Smooth muscle cell (in vitro differentiated cells): ENCODE measurements around the gene TMEM131. TPM values are rescaled to one million over a fixed set of nuclear protein-coding genes. Genes with fewer than 3 reads are reported as not detected.
A peak's percentile ranks its signal among the peaks of the same experiment; 100 is the strongest.

Experiments used
- DNase-seq: peaks from one replicate; lab custom pipeline; 2025; ENCODE audit not compliant: unreplicated experiment; lab: John Stamatoyannopoulos, UW
- H2AFZ ChIP-seq: fragments of 200-600 bp; sonication (generic); 2 replicates; pipeline ENCODE4 v1.6.0; 2016; ENCODE audit warnings: antibody characterized with exemption, low read depth, mild to moderate bottlenecking
- H3F3A ChIP-seq: fragments of 200-600 bp; sonication (generic); 2 replicates; pipeline ENCODE4 v1.6.0; 2017; ENCODE audit warnings: antibody characterized with exemption, low read depth
- H3K27ac ChIP-seq: fragments of 200-600 bp; sonication (generic); 2 replicates; pipeline ENCODE4 v1.5.1; 2016; ENCODE audit warnings: low read depth, mild to moderate bottlenecking
- H3K27me3 ChIP-seq: fragments of 200-600 bp; sonication (generic); 2 replicates; pipeline ENCODE4 v1.6.1; 2016; ENCODE audit warnings: low read depth, mild to moderate bottlenecking
- H3K36me3 ChIP-seq: fragments of 200-600 bp; sonication (generic); 2 replicates; pipeline ENCODE4 v1.5.1; 2016; ENCODE audit warnings: low read depth
- H3K4me1 ChIP-seq: fragments of 200-600 bp; sonication (generic); 2 replicates; pipeline ENCODE4 v1.5.1; 2016; ENCODE audit warnings: low read depth
- H3K4me2 ChIP-seq: fragments of 200-600 bp; sonication (generic); 2 replicates; pipeline ENCODE4 v1.6.0; 2016; ENCODE audit warnings: mild to moderate bottlenecking
- H3K4me3 ChIP-seq: fragments of 200-600 bp; sonication (generic); 2 replicates; pipeline ENCODE4 v1.5.1; 2016; ENCODE audit warnings: mild to moderate bottlenecking
- H3K79me2 ChIP-seq: fragments of 200-600 bp; sonication (generic); 2 replicates; pipeline ENCODE4 v1.6.0; 2016; ENCODE audit warnings: low read depth, mild to moderate bottlenecking
- H3K9ac ChIP-seq: fragments of 200-600 bp; sonication (generic); 2 replicates; pipeline ENCODE4 v1.6.0; 2016; ENCODE audit warnings: low read depth
- H3K9me3 ChIP-seq: fragments of 200-600 bp; sonication (generic); replicated peaks from 2 replicates; pipeline ENCODE4 v1.5.1; 2016; ENCODE audit warnings: low read depth
- H4K20me1 ChIP-seq: fragments of 200-600 bp; sonication (generic); 2 replicates; pipeline ENCODE4 v1.6.0; 2016; ENCODE audit warnings: low read depth
- CTCF ChIP-seq: fragments of 200-600 bp; sonication (generic); IDR thresholded peaks from 2 replicates; pipeline ENCODE4 v1.5.1; 2017; ENCODE audit warnings: borderline replicate concordance, mild to moderate bottlenecking, antibody characterized with exemption; ENCODE audit not compliant: insufficient read depth, poor library complexity, severe bottlenecking
- WGBS: methylation state at CpG from one replicate; pipeline ENCODE4 v1.1.7; 2016; ENCODE audit warnings: low lambda C conversion rate; 5-methylcytosine and 5-hydroxymethylcytosine counted together
- polyA plus RNA-seq: library from polyadenylated mRNA; unstranded; fragments of >200 nt; fragmentation: Nextera tagmentation; extraction: Ambion mirVana; gene quantifications from 2 replicates; pipeline ENCODE4 v1.2.1, GENCODE V29; 2016
- total RNA-seq: library from RNA; depleted of rRNA; stranded (reverse); fragments of >200 nt; gene quantifications from 2 replicates; pipeline ENCODE4 v1.2.3, GENCODE V29; 2014

The TMEM131 gene
- total and polyA plus RNA-seq, 2 experiments from 2014 or later, result 16.7 to 32.3 TPM

- H3K36me3 ChIP-seq, result no peaks in the 10 kb centered on the region
- no peak for DNase-seq
- H3K27me3 ChIP-seq, result no peaks in the 10 kb centered on the region
- no peak overlapping the region for H3K4me3 ChIP-seq
- peaks cover 9% of the 10 kb centered on the region for H3F3A ChIP-seq
- H3K27ac ChIP-seq, result no peak overlapping the region
- no peak for TF ChIP-seq CTCF
- H3K4me2 ChIP-seq, result no peak overlapping the region
- H3K79me2 ChIP-seq, result peaks cover 85% of the 10 kb centered on the region
- H3K4me1 ChIP-seq, result peaks cover 12% of the 10 kb centered on the region
- H4K20me1 ChIP-seq, result peaks cover 71% of the 10 kb centered on the region
- WGBS, result over 99% methylated on average over 4 of the region's 4 CpGs
- no peak overlapping the region for H3K9ac ChIP-seq
- no peak overlapping the region for H2AFZ ChIP-seq
- H3K9me3 ChIP-seq, result no peaks in the 10 kb centered on the region
Measured at GRCh38 chr2:97953853-97954252, 41.9 kb downstream of the TMEM131 start.

GRCh38 chr2:97952357-97952756 is 43.4 kb downstream of the TMEM131 start:
- H3K4me2 ChIP-seq, result no peak overlapping the region
- H3K27ac ChIP-seq, result peak overlapping the region; percentile 86
- 96% methylated on average over 6 of the region's 6 CpGs for WGBS
- no peaks in the 10 kb centered on the region for H3K9me3 ChIP-seq
- no peak overlapping the region for H2AFZ ChIP-seq
- peaks cover 9% of the 10 kb centered on the region for H3F3A ChIP-seq
- no peaks in the 10 kb centered on the region for H3K27me3 ChIP-seq
- no peak for TF ChIP-seq CTCF
- no peak overlapping the region for H3K4me3 ChIP-seq
- no peak overlapping the region for H3K9ac ChIP-seq
- DNase-seq, result no peak
- peaks cover 65% of the 10 kb centered on the region for H4K20me1 ChIP-seq
- H3K4me1 ChIP-seq, result peaks cover 12% of the 10 kb centered on the region
- peaks cover 83% of the 10 kb centered on the region for H3K79me2 ChIP-seq
- H3K36me3 ChIP-seq, result no peaks in the 10 kb centered on the region

GRCh38 chr2:97951155-97951680 is 44.5 kb downstream of the TMEM131 start:
- Histone ChIP-seq H4K20me1 (peaks cover 66% of the 10 kb centered on the region), H3K9ac (peak overlapping the region; percentile 1), H3K27me3 (no peaks in the 10 kb centered on the region), H3K4me2 (peak overlapping the region; percentile 71), H3K9me3 (no peaks in the 10 kb centered on the region), H3K27ac (peak overlapping the region; percentile 86), H3F3A (peaks cover 9% of the 10 kb centered on the region), H3K36me3 (no peaks in the 10 kb centered on the region), H3K4me3 (no peak overlapping the region), H2AFZ (no peak overlapping the region), H3K79me2 (peaks cover 83% of the 10 kb centered on the region), H3K4me1 (peaks cover 13% of the 10 kb centered on the region)
- 49% methylated on average over 2 of the region's 2 CpGs for WGBS
- TF ChIP-seq CTCF, result no peak
- DNase-seq, result no peak

DNA sequence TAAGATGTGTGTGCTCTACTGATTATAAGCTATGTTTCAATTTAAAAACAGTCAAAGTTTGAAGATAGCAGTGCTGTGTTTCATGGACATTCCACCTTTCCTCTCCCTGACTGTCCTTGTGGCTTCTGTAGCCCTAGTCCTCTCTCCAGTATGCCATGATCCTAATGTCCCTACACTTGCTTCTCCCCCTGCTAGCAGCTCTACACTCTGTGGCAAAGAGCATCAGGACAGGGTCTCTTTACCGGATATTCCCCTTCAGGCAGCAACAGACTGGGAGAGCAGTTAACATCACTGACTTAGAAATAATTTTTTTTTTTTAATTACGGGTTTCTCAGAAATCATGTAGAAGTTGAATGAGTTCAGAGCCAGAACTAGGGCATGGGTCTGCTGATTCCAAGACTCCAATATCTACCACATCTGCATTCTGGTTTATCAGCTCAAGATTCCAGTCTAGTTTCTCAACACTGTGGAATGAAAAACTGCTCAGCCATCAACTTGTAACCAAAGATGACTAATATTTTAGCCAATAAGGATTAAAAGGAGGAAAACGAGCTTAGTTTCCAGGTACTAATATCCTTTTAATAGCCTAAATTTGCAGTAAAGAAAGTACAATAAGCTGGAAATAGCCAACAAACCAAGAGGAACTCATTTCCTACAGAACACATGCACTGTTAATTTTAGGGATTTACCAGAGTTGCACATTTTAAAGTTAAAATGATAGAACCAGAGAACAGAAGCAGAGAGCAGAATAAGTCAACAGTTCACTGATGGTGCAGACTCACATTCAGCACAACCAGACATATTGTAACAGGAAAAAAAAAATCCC is 45.2 kb downstream of the TMEM131 start:
- Histone ChIP-seq H3K27ac (peak overlapping the region; percentile 86), H3K9ac (peak overlapping the region; percentile 11), H3F3A (peaks cover 9% of the 10 kb centered on the region), H3K36me3 (no peaks in the 10 kb centered on the region), H3K79me2 (peaks cover 83% of the 10 kb centered on the region), H3K27me3 (no peaks in the 10 kb centered on the region), H3K9me3 (no peaks in the 10 kb centered on the region), H3K4me3 (no peak overlapping the region), H3K4me2 (peak overlapping the region; percentile 71), H2AFZ (no peak overlapping the region), H4K20me1 (peaks cover 65% of the 10 kb centered on the region), H3K4me1 (peaks cover 20% of the 10 kb centered on the region)
- WGBS, result 22% methylated on average over 3 of the region's 3 CpGs
- DNase-seq, result no peak
- TF ChIP-seq CTCF, result no peak
